ENCODE results near the gene LIMS1.

GRCh38 chr2:108575132-108575966, 41.1 kb downstream of the LIMS1 start:
- TF ChIP-seq CTCF (IDR thresholded peaks at IDR 0.05) (no peak), POLR2A (IDR thresholded peaks at IDR 0.05) (no peak)
